HepG2 (cell line): ENCODE data around the gene SEC62. TPM values are rescaled to one million over a fixed set of nuclear protein-coding genes. Genes with fewer than 3 reads are reported as not detected.
A peak's percentile ranks its signal among the peaks of the same experiment; 100 is the strongest.

ENCODE experiments used
- ARID3A ChIP-seq: IDR thresholded peaks from 2 replicates; pipeline ENCODE4 v1.6.1; 2012; ENCODE audit warnings: low read depth, low read length, improper control_type of control experiment
- ATF2 ChIP-seq: sonication (generic); formaldehyde crosslinking; IDR thresholded peaks from 2 replicates; pipeline ENCODE4 v1.4.0; 2020; ENCODE audit warnings: missing genetic modification reagents
- ATF5 ChIP-seq: sonication (generic); formaldehyde crosslinking; IDR thresholded peaks from 2 replicates; pipeline ENCODE4 v1.4.0; 2020; ENCODE audit warnings: mild to moderate bottlenecking, low read depth, missing genetic modification reagents
- E2F2 ChIP-seq: sonication (generic); formaldehyde crosslinking; IDR thresholded peaks from 2 replicates; pipeline ENCODE4 v1.4.0; 2020; ENCODE audit warnings: missing genetic modification reagents, borderline replicate concordance
- EZH2 ChIP-seq: conservative IDR thresholded peaks from 2 replicates; pipeline ENCODE4 v1.6.1; 2012; ENCODE audit warnings: mild to moderate bottlenecking, low read depth, low read length, moderate library complexity
- FOXA3 ChIP-seq: IDR thresholded peaks from 2 replicates; pipeline ENCODE4 v1.6.1; 2016; ENCODE audit warnings: missing genetic modification reagents, missing compliant biosample characterization
- GATAD2A ChIP-seq: IDR thresholded peaks from 2 replicates; pipeline ENCODE4 v1.6.1; 2016
- GRHL1 ChIP-seq: sonication (generic); formaldehyde crosslinking; conservative IDR thresholded peaks from 2 replicates; pipeline ENCODE4 v1.8.0; 2022; ENCODE audit warnings: missing genetic modification reagents
- HNF1B ChIP-seq: sonication (generic); formaldehyde crosslinking; IDR thresholded peaks from 2 replicates; pipeline ENCODE4 v1.5.1; 2020; ENCODE audit warnings: mild to moderate bottlenecking, moderate library complexity, missing genetic modification reagents
- MXI1 ChIP-seq: IDR thresholded peaks from 3 replicates; pipeline ENCODE4 v1.6.1; 2012; ENCODE audit warnings: low read depth, low read length, inconsistent platforms, borderline replicate concordance
- PTBP1 ChIP-seq: fragments of 200-400 bp; formaldehyde crosslinking; IDR thresholded peaks from 2 replicates; pipeline ENCODE4 v1.6.1; 2018; ENCODE audit warnings: low read length, low read depth; ENCODE audit not compliant: poor library complexity, severe bottlenecking
- RARA ChIP-seq: IDR thresholded peaks from 2 replicates; pipeline ENCODE4 v1.6.1; 2016; ENCODE audit warnings: missing genetic modification reagents, missing compliant biosample characterization
- RXRA ChIP-seq: sonication (generic); formaldehyde crosslinking; IDR thresholded peaks from 2 replicates; pipeline ENCODE4 v1.5.1; 2020; ENCODE audit warnings: missing genetic modification reagents
- TFAP4 ChIP-seq: sonication (generic); IDR thresholded peaks from 2 replicates; pipeline ENCODE4 v1.6.1; 2016; ENCODE audit warnings: low read depth, borderline replicate concordance
- THRA ChIP-seq: sonication (generic); formaldehyde crosslinking; IDR thresholded peaks from 2 replicates; pipeline ENCODE4 v1.4.0; 2020; ENCODE audit warnings: missing genetic modification reagents, borderline replicate concordance
- ZNF572 ChIP-seq: sonication (generic); formaldehyde crosslinking; IDR thresholded peaks from 2 replicates; pipeline ENCODE4 v1.5.1; 2020; ENCODE audit warnings: mild to moderate bottlenecking, missing genetic modification reagents
- polyA plus RNA-seq, 8 experiments: library from polyadenylated mRNA; depleted of rRNA in 3 of 8; stranded (reverse) in 7 of 8; unstranded in 1 of 8; fragments of >200 nt; fragmentation: Illumina TruSeq in 4 of 8; extraction: Trizol in 4 of 8; gene quantifications; 2 replicates each; pipeline versions ENCODE4 v1.2.1 to v1.2.3, GENCODE V29; 2011 to 2016; ENCODE audit warnings: low read depth in 4 of 8, missing spikeins in 1 of 8, mixed read lengths in 1 of 8; ENCODE audit not compliant: insufficient read depth in 1 of 8
- total RNA-seq, 5 experiments: library from RNA; depleted of rRNA; stranded (reverse); fragments of >200 nt; fragmentation: Illumina TruSeq; extraction: Trizol; gene quantifications; 2 replicates each; pipeline ENCODE4 v1.2.3, GENCODE V29; 2016; ENCODE audit warnings: low read depth in 1 of 5

SEC62 gene
- total and polyA plus RNA-seq, 2 of the 13 experiments (the other 11 are each of a cell fraction or from before 2014, with no cell fraction given) = 54.0 to 68.7 TPM

- TF ChIP-seq RARA = peak; percentile 63
- peak; percentile 18; the same call in 1 of the 2 replicates for TF ChIP-seq THRA
- TF ChIP-seq EZH2 = no peak
- TF ChIP-seq ZNF572 = no peak
- TF ChIP-seq HNF1B (CRISPR knock-in tag) = 0 out of 2 replicates have a peak, but pooled peaks have one; percentile 26
- peak; percentile 13; the same call in 1 of the 3 replicates for TF ChIP-seq MXI1
- TF ChIP-seq RXRA (CRISPR knock-in tag) = peak; percentile 32; the same call in 1 of the 2 replicates
- TF ChIP-seq ATF5 (CRISPR knock-in tag) = no peak
- peak; percentile 38; the same call in 1 of the 2 replicates for TF ChIP-seq GATAD2A (CRISPR knock-in tag)
- TF ChIP-seq ATF2 (CRISPR knock-in tag) = no peak
- no peak for TF ChIP-seq E2F2 (CRISPR knock-in tag)
- TF ChIP-seq GRHL1 (CRISPR knock-in tag) = no peak
- TF ChIP-seq FOXA3 (CRISPR knock-in tag) = peak; percentile 82
- TF ChIP-seq ARID3A = no peak
- no peak for TF ChIP-seq TFAP4
- no peak for TF ChIP-seq PTBP1
These were observed 60.9 kb downstream of the SEC62 start (continued) for GRCh38 chr3:170027233-170028102.
